HEK293 (cell line): ENCODE results near the gene SULT4A1.
A peak's percentile ranks its signal among the peaks of the same experiment; 100 is the strongest.
"Not testable (repeated sequence)": the region's sequence is repeated elsewhere in the genome, so short reads cannot be mapped to it uniquely, and the experiment has no call there.

Experiments
- CTCF ChIA-PET: fragments of 350-600 bp; formaldehyde crosslinking; extraction: SDS; loops from one replicate; lab custom pipeline; 2021; ENCODE audit warnings: antibody characterized with exemption; lab: Yijun Ruan, JAX
- POLR2A ChIA-PET: fragments of 300-600 bp; formaldehyde crosslinking; extraction: SDS; loops from one replicate; lab custom pipeline; 2020; ENCODE audit warnings: antibody characterized with exemption, inconsistent platforms; lab: Yijun Ruan, JAX
- H3K27ac ChIP-seq: fragments of 200-500 bp; sonication (Bioruptor generic); 2 replicates; pipeline ENCODE4 v1.5.1; 2014; ENCODE audit warnings: low read depth, low read length, control low read depth, inconsistent platforms; ENCODE audit errors: extremely low read depth
- H3K36me3 ChIP-seq, 2 experiments: fragments of 200-500 bp in 1 of 2; sonication (Bioruptor generic) in 1 of 2; 1 replicate in 1 of 2; 2 replicates in 1 of 2; pipeline ENCODE4 v1.5.1; 2014 to 2017; ENCODE audit warnings: inconsistent platforms in 2 of 2, low read length in 2 of 2; ENCODE audit not compliant: control insufficient read depth in 2 of 2, insufficient read depth in 1 of 2
- H3K4me1 ChIP-seq: fragments of 200-500 bp; sonication (Bioruptor generic); 2 replicates; pipeline ENCODE4 v1.5.1; 2014; ENCODE audit warnings: mild to moderate bottlenecking, low read length, inconsistent platforms; ENCODE audit not compliant: control insufficient read depth, insufficient read depth
- H3K4me3 ChIP-seq: 2 replicates; pipeline ENCODE4 v1.5.1; 2011; ENCODE audit warnings: low read depth, mild to moderate bottlenecking, control low read depth, low read length, moderate library complexity
- H3K9me3 ChIP-seq: fragments of 200-500 bp; sonication (Bioruptor generic); 2 replicates; pipeline ENCODE4 v1.5.1; 2014; ENCODE audit warnings: low read depth, low read length, inconsistent platforms; ENCODE audit not compliant: control insufficient read depth, insufficient read depth
- EGR2 ChIP-seq: fragments of 450-650 bp; formaldehyde crosslinking; IDR thresholded peaks from 2 replicates; pipeline ENCODE4 v1.5.1; 2016; ENCODE audit warnings: low read depth, missing biosample characterization, missing genetic modification characterization
- KLF1 ChIP-seq: fragments of 450-650 bp; formaldehyde crosslinking; IDR thresholded peaks from 2 replicates; pipeline ENCODE4 v1.5.1; 2016; ENCODE audit warnings: missing biosample characterization, missing genetic modification characterization
- PBX3 ChIP-seq: sonication (generic); formaldehyde crosslinking; IDR thresholded peaks from 2 replicates; pipeline ENCODE4 v1.8.1; 2022; ENCODE audit warnings: mild to moderate bottlenecking, moderate library complexity, missing genetic modification reagents
- PRDM1 ChIP-seq: fragments of 450-650 bp; formaldehyde crosslinking; IDR thresholded peaks from 2 replicates; pipeline ENCODE4; 2016; ENCODE audit warnings: missing biosample characterization, missing genetic modification characterization
- SP3 ChIP-seq: fragments of 450-650 bp; formaldehyde crosslinking; IDR thresholded peaks from 2 replicates; pipeline ENCODE4 v1.5.1; 2016; ENCODE audit warnings: missing biosample characterization, missing genetic modification characterization
- YY1 ChIP-seq: fragments of 450-650 bp; formaldehyde crosslinking; IDR thresholded peaks from 2 replicates; pipeline ENCODE4 v1.5.1; 2018; ENCODE audit warnings: missing biosample characterization, missing genetic modification characterization
- ZFHX2 ChIP-seq: fragments of 450-650 bp; formaldehyde crosslinking; conservative IDR thresholded peaks from 2 replicates; pipeline ENCODE4 v1.5.1; 2016; ENCODE audit warnings: missing biosample characterization, missing genetic modification characterization
- ZIC2 ChIP-seq: fragments of 450-650 bp; formaldehyde crosslinking; IDR thresholded peaks from 2 replicates; pipeline ENCODE4 v1.5.1; 2016; ENCODE audit warnings: missing biosample characterization, missing genetic modification characterization
- ZNF146 ChIP-seq: fragments of 450-650 bp; formaldehyde crosslinking; IDR thresholded peaks from 2 replicates; pipeline ENCODE4 v1.5.1; 2016; ENCODE audit warnings: missing biosample characterization, missing genetic modification characterization
- ZNF175 ChIP-seq: fragments of 450-650 bp; formaldehyde crosslinking; IDR thresholded peaks from 2 replicates; pipeline ENCODE4 v1.5.1; 2016; ENCODE audit warnings: missing biosample characterization, missing genetic modification characterization
- ZNF18 ChIP-seq: fragments of 450-650 bp; formaldehyde crosslinking; IDR thresholded peaks from 2 replicates; pipeline ENCODE4 v1.5.1; 2016; ENCODE audit warnings: missing biosample characterization, missing genetic modification characterization
- ZNF24 ChIP-seq: fragments of 450-650 bp; formaldehyde crosslinking; IDR thresholded peaks from 2 replicates; pipeline ENCODE4 v1.5.1; 2016; ENCODE audit warnings: missing biosample characterization, missing genetic modification characterization
- ZNF280C ChIP-seq: fragments of 450-650 bp; formaldehyde crosslinking; IDR thresholded peaks from 2 replicates; pipeline ENCODE4 v1.5.1; 2016; ENCODE audit warnings: missing biosample characterization, missing genetic modification characterization
- ZNF341 ChIP-seq: fragments of 450-650 bp; formaldehyde crosslinking; IDR thresholded peaks from 2 replicates; pipeline ENCODE4; 2016; ENCODE audit warnings: low read depth, missing biosample characterization, missing genetic modification characterization
- ZNF394 ChIP-seq: fragments of 450-650 bp; formaldehyde crosslinking; IDR thresholded peaks from 2 replicates; pipeline ENCODE4 v1.5.1; 2016; ENCODE audit warnings: missing biosample characterization, missing genetic modification characterization, mild to moderate bottlenecking, moderate library complexity, borderline replicate concordance
- ZNF501 ChIP-seq: fragments of 450-650 bp; formaldehyde crosslinking; IDR thresholded peaks from 2 replicates; pipeline ENCODE4 v1.5.1; 2016; ENCODE audit warnings: missing biosample characterization, missing genetic modification characterization
- ZNF521 ChIP-seq: fragments of 450-650 bp; formaldehyde crosslinking; IDR thresholded peaks from 2 replicates; pipeline ENCODE4 v1.5.1; 2017; ENCODE audit warnings: missing biosample characterization, mild to moderate bottlenecking, missing genetic modification characterization
- ZNF544 ChIP-seq: fragments of 450-650 bp; formaldehyde crosslinking; IDR thresholded peaks from 2 replicates; pipeline ENCODE4 v1.5.0; 2017; ENCODE audit warnings: missing biosample characterization, missing genetic modification characterization
- ZNF560 ChIP-seq: fragments of 450-650 bp; formaldehyde crosslinking; IDR thresholded peaks from 2 replicates; pipeline ENCODE4 v1.5.1; 2017; ENCODE audit warnings: missing biosample characterization, missing genetic modification characterization, borderline replicate concordance
- ZNF707 ChIP-seq: fragments of 450-650 bp; formaldehyde crosslinking; IDR thresholded peaks from 2 replicates; pipeline ENCODE4 v1.5.1; 2016; ENCODE audit warnings: missing biosample characterization, missing genetic modification characterization
- ZNF768 ChIP-seq: fragments of 450-650 bp; formaldehyde crosslinking; IDR thresholded peaks from 2 replicates; pipeline ENCODE4 v1.5.1; 2018; ENCODE audit warnings: missing biosample characterization, mild to moderate bottlenecking, missing genetic modification characterization
- ZNF776 ChIP-seq: fragments of 450-650 bp; formaldehyde crosslinking; IDR thresholded peaks from 2 replicates; pipeline ENCODE4 v1.5.0; 2017; ENCODE audit warnings: missing biosample characterization, missing genetic modification characterization, borderline replicate concordance
- ZNF777 ChIP-seq: fragments of 450-650 bp; formaldehyde crosslinking; IDR thresholded peaks from 2 replicates; pipeline ENCODE4 v1.5.1; 2017; ENCODE audit warnings: missing biosample characterization, missing genetic modification characterization, borderline replicate concordance
- ZNF837 ChIP-seq: fragments of 450-650 bp; formaldehyde crosslinking; IDR thresholded peaks from 2 replicates; pipeline ENCODE4 v1.5.1; 2016; ENCODE audit warnings: missing biosample characterization, missing genetic modification characterization

Gene SULT4A1

GRCh38 chr22:43903033-43903432 is 40.7 kb upstream of the SULT4A1 start:
- H3K9me3 ChIP-seq, H3K4me1 ChIP-seq, POLR2A ChIA-PET, H3K36me3 ChIP-seq, H3K27ac ChIP-seq, H3K4me3 ChIP-seq: not testable (repeated sequence)
- TF ChIP-seq KLF1 = peak; percentile 35
- 0 out of 2 replicates have a peak, but pooled peaks have one; percentile 20 for TF ChIP-seq ZNF18 (tag by site-specific recombination)
- CTCF ChIA-PET = interaction anchor here (0.5 to 8.6 kb wide), 7 partner anchors 19 to 833 kb away, joined by 3 to 87 read pairs (median 3); no protein-coding TSS in a partner anchor

GRCh38 chr22:43901976-43902643 is 39.8 kb upstream of the SULT4A1 start:
- TF ChIP-seq ZNF837 (tag by site-specific recombination) (no peak), ZNF776 (tag by site-specific recombination) (no peak)
- H3K36me3 ChIP-seq = no peaks in the 10 kb centered on the region
- POLR2A ChIA-PET = no interaction called here
- H3K4me3 ChIP-seq = no peak overlapping the region
- CTCF ChIA-PET = interaction anchor here (1.2 to 8.6 kb wide), 3 partner anchors 18 to 556 kb away, joined by 3 to 87 read pairs (median 7); no protein-coding TSS in a partner anchor
- no peaks in the 10 kb centered on the region for H3K9me3 ChIP-seq
- no peaks in the 10 kb centered on the region for H3K4me1 ChIP-seq
- no peak overlapping the region for H3K27ac ChIP-seq

- POLR2A ChIA-PET = interaction anchor here (0.7 to 0.9 kb wide), 2 partner anchors 15 to 23 kb away, joined by 3 to 5 read pairs; partner anchors contain the start of gene PNPLA3
- no peak overlapping the region for H3K27ac ChIP-seq
- H3K4me3 ChIP-seq = no peak overlapping the region
- no peaks in the 10 kb centered on the region for H3K4me1 ChIP-seq
- H3K36me3 ChIP-seq = no peaks in the 10 kb centered on the region
- TF ChIP-seq ZNF175 (tag by site-specific recombination) (no peak), ZIC2 (tag by site-specific recombination) (peak; percentile 68), ZNF341 (tag by site-specific recombination) (no peak), SP3 (tag by site-specific recombination) (no peak), ZNF544 (no peak), ZNF24 (tag by site-specific recombination) (no peak)
- CTCF ChIA-PET = interaction anchor here (0.6 to 8.6 kb wide), 4 partner anchors 16 to 241 kb away, joined by 3 to 87 read pairs (median 8); no protein-coding TSS in a partner anchor
- no peaks in the 10 kb centered on the region for H3K9me3 ChIP-seq
Observed at GRCh38 chr22:43900206-43900605, 37.9 kb upstream of the SULT4A1 start.

DNA sequence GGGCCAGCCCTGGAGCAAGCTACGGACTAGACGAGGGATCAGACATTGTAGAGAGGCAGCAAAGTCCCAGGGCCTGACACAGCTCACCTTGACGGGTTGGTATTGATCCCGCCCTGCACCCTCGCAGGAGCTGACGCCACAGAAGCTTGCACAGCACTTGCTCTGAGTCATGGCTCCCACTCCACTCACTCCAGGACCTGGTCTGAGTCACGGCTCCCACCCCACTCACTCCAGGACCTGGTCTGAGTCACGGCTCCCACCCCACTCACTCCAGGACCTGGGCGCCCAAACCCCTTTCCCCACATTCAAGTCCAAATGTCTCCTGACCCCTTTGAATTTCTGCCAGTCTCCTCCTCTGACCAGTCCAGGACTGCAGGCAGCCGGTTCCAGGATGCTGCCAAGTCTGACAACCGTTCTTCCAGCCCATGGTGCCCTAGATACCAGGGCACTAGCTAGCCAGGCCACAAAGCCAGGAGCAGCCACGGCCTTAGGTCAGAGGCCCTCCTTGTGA is 35.5 kb upstream of the SULT4A1 start:
- H3K36me3 ChIP-seq = no peaks in the 10 kb centered on the region
- ChIA-PET CTCF (interaction anchor here (1.0 to 8.6 kb wide), 2 partner anchors 14 to 48 kb away, joined by 4 to 87 read pairs; no protein-coding TSS in a partner anchor), POLR2A (no interaction called here)
- H3K4me1 ChIP-seq = no peaks in the 10 kb centered on the region
- no peak overlapping the region for H3K4me3 ChIP-seq
- H3K27ac ChIP-seq = no peak overlapping the region
- no peaks in the 10 kb centered on the region for H3K9me3 ChIP-seq
- TF ChIP-seq ZNF501 (tag by site-specific recombination) = no peak
- TF ChIP-seq ZNF768 (tag by site-specific recombination) = no peak
- peak; percentile 47 for TF ChIP-seq ZFHX2 (tag by site-specific recombination)
- peak; percentile 71 for TF ChIP-seq EGR2 (tag by site-specific recombination)
- no peak for TF ChIP-seq ZNF394
- no peak for TF ChIP-seq ZNF280C (tag by site-specific recombination)
- no peak for TF ChIP-seq YY1 (tag by site-specific recombination)
- no peak for TF ChIP-seq ZNF707
- TF ChIP-seq ZNF777 = no peak
- TF ChIP-seq PBX3 (CRISPR knock-in tag) = no peak
- no peak for TF ChIP-seq PRDM1
- TF ChIP-seq ZNF146 (tag by site-specific recombination) = no peak
- no peak for TF ChIP-seq ZNF560
- no peak for TF ChIP-seq ZNF521 (tag by site-specific recombination)
